Renal cortex interstitium (tissue), 11 donors: Measurements from ENCODE around the gene STK32B. TPM values are rescaled to one million over a fixed set of nuclear protein-coding genes. Genes with fewer than 3 reads are reported as not detected.
"Not testable (repeated sequence)": the region's sequence is repeated elsewhere in the genome, so short reads cannot be mapped to it uniquely, and the experiment has no call there.

ENCODE experiments used
- DNase-seq, 11 donors: peaks; one replicate each; pipeline ENCODE4 v3.0.0-alpha.2; 2013; ENCODE audit warnings: low read depth in 9 of 11, low spot score in 4 of 11; ENCODE audit errors: extremely low read depth in 1 of 11
- polyA plus RNA-seq, 3 donors: library from polyadenylated mRNA; unstranded; fragments of 120-200 nt; gene quantifications; one replicate each; pipeline ENCODE4 v1.2.1, GENCODE V29; 2013; ENCODE audit not compliant: insufficient read length in 3 of 3

Gene STK32B
- polyA plus RNA-seq, 3 donors: 7.6 to 10.2 (median 9.2) TPM

GRCh38 chr4:5052204-5052702 lies 973 bp downstream of the STK32B start:
- no peak for DNase-seq

GRCh38 chr4:5052726-5053425 lies 1.6 kb downstream of the STK32B start:
- no peak for DNase-seq

GRCh38 chr4:5054532-5054931 lies 3.3 kb downstream of the STK32B start:
- no peak for DNase-seq

- no peak for DNase-seq
Measured at GRCh38 chr4:5055411-5055810, 4.1 kb downstream of the STK32B start.

- no peak for DNase-seq
Measured at GRCh38 chr4:5066101-5066500, 14.8 kb downstream of the STK32B start.

- not testable (repeated sequence) for DNase-seq
Measured at GRCh38 chr4:5066968-5067367, 15.7 kb downstream of the STK32B start.

GRCh38 chr4:5067908-5068307 lies 16.6 kb downstream of the STK32B start:
- DNase-seq: no peak

GRCh38 chr4:5069901-5070300 lies 18.6 kb downstream of the STK32B start:
- DNase-seq: peak in 1 of 11 donors; percentile 56

GRCh38 chr4:5072948-5073347 lies 21.7 kb downstream of the STK32B start:
- no peak for DNase-seq

- DNase-seq: no peak
Measured at GRCh38 chr4:5078009-5078408, 26.7 kb downstream of the STK32B start.

GRCh38 chr4:5079581-5079980 lies 28.3 kb downstream of the STK32B start:
- DNase-seq: no peak

GRCh38 chr4:5081441-5081999 lies 30.2 kb downstream of the STK32B start:
- no peak for DNase-seq

- no peak for DNase-seq
Measured at GRCh38 chr4:5082376-5082775, 31.1 kb downstream of the STK32B start.

GRCh38 chr4:5084911-5085475 lies 33.7 kb downstream of the STK32B start:
- DNase-seq: no peak

- no peak for DNase-seq
Measured at GRCh38 chr4:5086535-5086934, 35.3 kb downstream of the STK32B start.

GRCh38 chr4:5096261-5096660 lies 45.0 kb downstream of the STK32B start:
- no peak for DNase-seq

- DNase-seq: no peak
Measured at GRCh38 chr4:5098176-5098575, 46.9 kb downstream of the STK32B start.

GRCh38 chr4:5100336-5100735 lies 49.1 kb downstream of the STK32B start:
- no peak for DNase-seq

- no peak for DNase-seq
Measured at GRCh38 chr4:5100986-5101385, 49.7 kb downstream of the STK32B start.

GRCh38 chr4:5101571-5101970 lies 50.3 kb downstream of the STK32B start:
- DNase-seq: no peak

- DNase-seq: no peak
Measured at GRCh38 chr4:5110901-5111300, 59.6 kb downstream of the STK32B start.
